HFFc6 (cell line): ENCODE data around the gene RAB3IP. TPM values are rescaled to one million over a fixed set of nuclear protein-coding genes. Genes with fewer than 3 reads are reported as not detected.

Experiments
- DNase-seq: peaks from one replicate; pipeline ENCODE4 v3.0.0-alpha.2; 2018
- H3K27ac Mint-ChIP-seq: 2 replicates; pipeline ENCODE4 v1.8.0; 2020; ENCODE audit warnings: mild to moderate bottlenecking, mixed read lengths
- H3K27me3 Mint-ChIP-seq: 2 replicates; pipeline ENCODE4 v1.8.0; 2021; ENCODE audit warnings: mild to moderate bottlenecking, moderate library complexity, mixed read lengths; ENCODE audit not compliant: insufficient read depth
- H3K36me3 Mint-ChIP-seq: 2 replicates; pipeline ENCODE4 v1.8.0; 2021; ENCODE audit warnings: low read depth, mixed read lengths
- H3K4me1 Mint-ChIP-seq: 2 replicates; pipeline ENCODE4 v1.8.0; 2020; ENCODE audit warnings: low read depth, mixed read lengths
- H3K4me3 Mint-ChIP-seq: 2 replicates; pipeline ENCODE4 v1.8.0; 2020; ENCODE audit warnings: mild to moderate bottlenecking, moderate library complexity, mixed read lengths
- H3K9me3 Mint-ChIP-seq: 2 replicates; pipeline ENCODE4 v1.8.0; 2020; ENCODE audit warnings: mild to moderate bottlenecking, mixed read lengths
- CTCF ChIP-seq: fragments of 200-600 bp; sonication (generic); IDR thresholded peaks from 2 replicates; pipeline ENCODE4 v1.5.0; 2021; ENCODE audit warnings: antibody characterized with exemption, mild to moderate bottlenecking
- total RNA-seq, 6 experiments: library from RNA; stranded (reverse); fragmentation: NEBNext Ultra II Directional; extraction: Animal tissue kit (Norgen Biotek cat#: 25700); gene quantifications; 2 replicates in 1 of 6; 3 replicates in 5 of 6; pipeline ENCODE4 v1.2.3, GENCODE V29; 2021

RAB3IP gene
- total RNA-seq, 6 experiments from 2014 or later: 1.3 to 2.3 (median 1.4) TPM

DNA sequence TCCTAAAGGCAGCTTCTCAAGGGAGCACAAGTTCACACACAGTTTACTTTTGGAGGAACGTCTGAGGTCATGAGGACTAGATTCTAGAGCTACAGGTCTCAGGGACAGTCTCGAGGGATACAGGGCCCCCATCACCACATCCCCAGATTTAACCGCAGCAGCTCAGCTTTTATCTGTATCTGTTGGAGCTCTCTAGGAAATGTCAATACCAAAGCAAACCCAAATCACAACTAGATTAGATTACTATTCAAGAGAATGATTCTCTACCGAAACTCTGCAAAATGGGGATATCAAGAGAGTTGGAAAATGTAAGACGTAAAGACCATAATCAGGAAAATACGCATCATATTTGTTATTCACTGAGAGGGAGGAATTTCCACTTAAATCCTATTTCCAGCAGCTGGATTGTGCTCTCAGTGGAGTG lies 82.4 kb downstream of the RAB3IP start:
- H3K27ac Mint-ChIP-seq: no peak overlapping the region
- DNase-seq: no peak
- no peaks in the 10 kb centered on the region for H3K27me3 Mint-ChIP-seq
- no peaks in the 10 kb centered on the region for H3K9me3 Mint-ChIP-seq
- H3K4me3 Mint-ChIP-seq: no peak overlapping the region
- no peak for TF ChIP-seq CTCF
- H3K36me3 Mint-ChIP-seq: no peaks in the 10 kb centered on the region
- peaks cover 7% of the 10 kb centered on the region; the same call in 1 of the 2 replicates for H3K4me1 Mint-ChIP-seq

- H3K4me1 Mint-ChIP-seq: peaks cover 7% of the 10 kb centered on the region; the same call in 1 of the 2 replicates
- no peak for TF ChIP-seq CTCF
- no peaks in the 10 kb centered on the region for H3K27me3 Mint-ChIP-seq
- DNase-seq: no peak
- no peaks in the 10 kb centered on the region for H3K36me3 Mint-ChIP-seq
- no peaks in the 10 kb centered on the region for H3K9me3 Mint-ChIP-seq
- H3K4me3 Mint-ChIP-seq: no peak overlapping the region
- H3K27ac Mint-ChIP-seq: no peak overlapping the region
Observed at GRCh38 chr12:69821456-69822159, 82.9 kb downstream of the RAB3IP start.

DNA sequence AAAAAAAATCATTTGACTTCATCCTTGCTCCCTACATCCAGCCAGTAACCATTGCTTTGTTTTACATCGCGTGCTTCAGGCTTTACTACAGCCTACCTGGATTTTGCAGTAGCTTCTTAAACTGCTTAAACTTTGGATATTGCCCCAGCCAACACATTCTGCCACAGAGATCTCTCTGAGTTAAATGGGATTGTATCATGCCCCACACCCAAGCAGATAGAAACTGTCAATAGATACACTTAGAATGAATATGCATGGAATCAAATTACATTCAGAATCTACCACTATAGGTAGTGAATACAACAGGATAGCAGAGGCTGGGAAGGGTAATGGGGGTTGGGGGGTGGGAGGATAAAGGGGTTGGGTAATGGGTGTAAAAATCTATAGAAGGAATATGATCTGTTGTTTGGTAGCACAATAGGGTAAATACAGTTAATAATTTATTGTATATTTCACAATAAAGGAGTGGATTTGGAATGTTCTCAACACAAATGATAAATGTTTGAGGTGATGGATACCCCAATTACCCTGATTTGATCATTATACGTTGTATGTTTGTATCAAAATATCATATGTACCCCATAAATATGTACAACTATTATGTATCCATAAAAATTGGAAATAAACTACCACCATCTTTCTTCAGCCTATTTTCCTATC lies 83.7 kb downstream of the RAB3IP start:
- Mint-ChIP-seq H3K27ac (no peak overlapping the region), H3K4me3 (no peak overlapping the region), H3K27me3 (no peaks in the 10 kb centered on the region), H3K36me3 (no peaks in the 10 kb centered on the region), H3K9me3 (no peaks in the 10 kb centered on the region), H3K4me1 (peaks cover 7% of the 10 kb centered on the region; the same call in 1 of the 2 replicates)
- TF ChIP-seq CTCF: no peak
- no peak for DNase-seq

DNA sequence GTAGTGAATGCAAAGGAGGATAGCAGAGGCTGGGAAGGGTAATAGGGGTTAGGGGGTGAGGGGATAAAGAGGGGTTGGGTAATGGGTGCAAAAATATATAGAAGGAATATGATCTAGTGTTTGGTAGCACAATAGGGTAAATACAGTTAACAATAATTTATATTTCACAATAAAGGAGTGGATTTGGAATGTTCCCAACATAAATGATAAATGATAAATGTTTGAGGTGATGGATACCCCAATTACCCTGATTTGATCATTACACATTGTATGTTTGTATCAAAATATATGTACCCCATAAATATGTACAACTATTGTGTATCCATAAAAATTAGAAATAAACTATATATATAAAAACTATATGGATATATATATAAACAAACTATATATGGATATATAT lies 85.4 kb downstream of the RAB3IP start:
- H3K36me3 Mint-ChIP-seq: no peaks in the 10 kb centered on the region
- no peak for TF ChIP-seq CTCF
- peaks cover 7% of the 10 kb centered on the region; the same call in 1 of the 2 replicates for H3K4me1 Mint-ChIP-seq
- peaks cover 2% of the 10 kb centered on the region; the same call in 1 of the 2 replicates for H3K27me3 Mint-ChIP-seq
- no peak for DNase-seq
- H3K4me3 Mint-ChIP-seq: no peak overlapping the region
- no peaks in the 10 kb centered on the region for H3K9me3 Mint-ChIP-seq
- H3K27ac Mint-ChIP-seq: no peak overlapping the region

DNA sequence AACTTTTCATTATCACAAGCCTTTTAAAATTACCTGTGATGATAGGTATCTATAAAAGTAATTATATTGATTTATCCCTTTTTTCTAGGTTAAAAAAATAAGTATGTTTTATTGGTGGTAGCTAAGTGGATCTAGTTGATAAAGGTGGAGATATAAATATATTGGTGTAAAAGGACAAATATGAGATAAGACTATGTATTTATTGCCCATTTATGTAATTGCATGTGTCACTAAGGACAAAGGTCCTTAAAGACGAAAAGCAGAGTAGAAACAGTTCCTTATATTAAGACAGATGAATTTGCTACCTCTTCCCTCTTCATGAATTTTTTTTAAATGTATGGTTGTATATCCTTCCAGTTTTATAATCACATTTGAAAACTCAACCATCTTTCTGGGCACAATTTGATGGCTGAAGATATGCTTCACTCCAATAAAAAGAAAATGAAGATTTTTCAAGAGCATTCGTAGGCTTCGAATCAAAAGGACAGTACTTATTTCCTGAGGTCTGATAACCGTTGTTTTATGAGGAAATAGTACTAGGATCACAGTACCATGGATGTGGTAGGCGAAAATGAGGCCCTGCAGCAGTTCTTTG lies 86.4 kb downstream of the RAB3IP start, which contains the start of gene MYRFL:
Gene MYRFL, plus strand, starts transcription at position 262 of the 595 bp plus-strand sequence. Its CDS starts 291 bp downstream, at position 553.
- peaks cover 7% of the 10 kb centered on the region; the same call in 1 of the 2 replicates for H3K4me1 Mint-ChIP-seq
- H3K27me3 Mint-ChIP-seq: peaks cover 2% of the 10 kb centered on the region; the same call in 1 of the 2 replicates
- H3K36me3 Mint-ChIP-seq: no peaks in the 10 kb centered on the region
- H3K4me3 Mint-ChIP-seq: no peak within 1 kb of the TSS
- TF ChIP-seq CTCF: no peak
- no peak for DNase-seq
- H3K27ac Mint-ChIP-seq: no peak within 1 kb of the TSS
- H3K9me3 Mint-ChIP-seq: no peaks in the 10 kb centered on the region
